HG02798 (cell line): Measurements from ENCODE around the gene GET4.
"Not testable (repeated sequence)": the region's sequence is repeated elsewhere in the genome, so short reads cannot be mapped to it uniquely, and the experiment has no call there.

ENCODE experiments used
- ATAC-seq: cut with Tn5 transposase; IDR thresholded peaks from one replicate; pipeline ENCODE4 v1.9.1; 2021; ENCODE audit warnings: mild to moderate bottlenecking; ENCODE audit not compliant: unreplicated experiment, poor library complexity

Gene GET4

DNA sequence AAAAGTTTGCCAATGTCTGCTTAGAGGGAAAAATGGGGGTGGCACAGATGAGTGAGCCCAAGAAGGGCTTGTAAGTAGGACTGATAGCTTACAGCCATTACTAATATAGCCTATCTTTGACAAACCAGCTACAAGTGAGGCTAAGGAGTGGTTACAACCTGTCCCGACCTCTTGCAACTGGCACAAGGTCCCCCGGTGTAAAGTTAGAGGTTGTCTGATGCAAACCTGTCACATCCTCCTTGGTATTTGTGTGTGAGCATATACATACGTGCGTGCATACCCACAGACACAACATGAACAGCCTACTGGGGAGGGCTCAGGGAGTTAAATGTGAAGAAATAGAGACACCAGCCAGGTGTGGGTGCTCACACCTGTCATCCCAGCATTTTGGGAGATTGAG lies 63.5 kb downstream of the GET4 start:
- no peak for ATAC-seq

GRCh38 chr7:940599-941408 lies 64.5 kb downstream of the GET4 start:
- no peak for ATAC-seq

DNA sequence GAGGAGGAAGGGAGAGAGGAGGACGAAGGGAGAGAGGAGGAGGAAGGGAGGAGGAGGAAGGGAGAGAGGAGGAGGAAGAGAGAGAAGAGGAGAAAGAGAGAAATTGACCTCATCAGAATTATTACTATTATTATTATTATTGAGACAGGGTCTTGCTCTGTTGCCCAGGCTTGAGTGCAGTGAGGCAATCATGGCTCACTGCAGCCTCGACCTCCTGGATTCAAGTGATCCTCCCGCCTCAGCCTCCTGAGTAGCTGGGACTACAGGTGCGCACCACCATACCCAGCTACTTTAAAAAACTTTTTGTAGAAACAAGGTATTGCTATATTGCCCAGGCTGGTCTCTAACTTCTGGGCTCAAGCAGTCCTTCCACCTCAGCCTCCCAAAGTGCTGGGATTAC lies 67.4 kb downstream of the GET4 start:
- ATAC-seq = not testable (repeated sequence)

DNA sequence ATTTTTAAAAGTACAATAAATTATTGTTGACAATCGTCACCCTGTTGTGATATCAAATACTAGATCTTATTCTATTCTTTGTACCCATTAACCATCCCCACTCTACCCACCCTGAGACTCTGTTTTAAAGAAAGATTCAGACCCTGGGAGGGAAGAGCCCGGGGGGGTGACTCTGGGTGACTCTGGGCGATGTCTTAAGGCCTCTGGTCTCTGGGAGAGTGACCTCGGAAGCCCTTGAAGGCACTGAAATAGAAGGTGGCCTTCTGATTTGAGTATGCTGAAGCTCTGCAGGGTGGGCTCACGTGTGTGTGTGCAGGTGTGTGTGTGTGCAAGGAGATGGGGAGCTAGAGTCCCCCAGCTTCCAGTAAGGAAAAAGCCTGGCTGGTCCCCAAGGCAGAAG lies 68.4 kb downstream of the GET4 start:
- no peak for ATAC-seq

DNA sequence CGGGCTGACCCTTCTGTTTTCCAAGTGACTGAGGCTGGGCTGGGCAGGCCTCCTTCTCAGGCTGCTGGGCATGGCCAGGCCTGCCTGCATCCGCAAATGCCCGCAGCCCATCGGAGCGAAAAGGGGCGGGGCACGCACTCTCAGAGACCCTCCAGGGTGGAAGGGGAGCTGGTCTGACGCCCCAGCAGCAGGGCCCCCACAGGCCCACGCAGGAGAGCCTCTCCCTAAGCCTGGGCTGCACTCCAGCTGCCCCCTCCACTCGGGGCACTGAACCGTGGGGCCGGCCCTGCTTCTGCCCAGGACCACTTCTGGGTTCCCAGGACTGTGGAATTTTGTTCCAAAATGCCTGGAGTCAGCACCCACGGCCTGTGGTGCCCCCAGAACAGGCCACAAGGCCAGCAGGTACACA lies 68.8 kb downstream of the GET4 start:
- ATAC-seq = no peak

- no peak for ATAC-seq
Observed at GRCh38 chr7:945556-946255, 69.4 kb downstream of the GET4 start.
